Suppressor macrophage treated with lipopolysaccharide for 4 hours (primary cell): ENCODE data around the gene MTUS2.
A peak's percentile ranks its signal among the peaks of the same experiment; 100 is the strongest.

Experiments used
- DNase-seq: peaks from one replicate; pipeline ENCODE4 v3.0.0-alpha.2; 2020

MTUS2 gene

DNA sequence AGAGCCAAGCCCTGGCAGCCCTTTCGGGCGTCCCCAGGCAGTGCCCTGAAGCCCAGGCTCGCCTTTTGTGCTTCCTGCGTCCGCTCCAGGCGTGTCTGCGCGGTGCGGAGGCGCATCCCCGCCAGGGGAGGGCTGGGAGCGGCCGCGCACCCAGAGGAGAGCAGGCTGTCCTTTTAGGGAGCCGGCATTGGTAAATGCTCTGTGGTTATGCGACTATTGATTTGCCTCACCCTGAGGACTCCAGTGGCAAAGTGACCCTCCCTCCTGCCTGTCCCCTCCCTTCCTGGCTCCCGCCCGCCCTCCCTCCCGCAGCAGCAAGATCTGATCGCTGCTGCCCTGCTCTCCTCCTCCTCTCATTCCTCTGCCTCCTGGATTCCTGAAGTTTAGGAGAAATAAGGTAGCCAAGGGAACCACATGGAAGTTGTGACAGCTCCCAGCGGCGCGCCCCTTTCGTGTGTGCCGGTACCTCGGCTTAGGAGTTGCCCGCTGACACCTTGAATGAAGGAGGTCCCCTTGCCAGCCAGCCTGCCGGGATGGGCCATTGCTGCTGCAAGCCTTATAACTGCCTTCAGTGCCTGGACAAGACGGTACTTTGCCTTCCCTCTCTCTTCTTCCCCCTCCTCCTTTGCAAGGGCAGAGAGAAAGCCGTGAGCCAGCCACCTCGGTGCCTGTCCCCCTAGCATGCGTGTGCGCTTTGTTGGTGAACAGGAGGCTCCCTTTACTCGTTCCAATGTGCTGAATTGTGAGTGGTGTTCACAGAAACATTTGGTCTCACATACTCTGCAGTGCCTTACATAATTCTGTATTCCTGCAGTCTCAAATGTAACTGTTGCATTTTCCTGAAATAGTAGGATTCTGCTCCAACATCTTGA is 608.4 kb downstream of the MTUS2 start:
- DNase-seq: no peak

GRCh38 chr13:29429286-29429900 is 609.3 kb downstream of the MTUS2 start:
- DNase-seq: no peak

GRCh38 chr13:29434217-29434945 is 614.2 kb downstream of the MTUS2 start:
- DNase-seq: no peak

DNA sequence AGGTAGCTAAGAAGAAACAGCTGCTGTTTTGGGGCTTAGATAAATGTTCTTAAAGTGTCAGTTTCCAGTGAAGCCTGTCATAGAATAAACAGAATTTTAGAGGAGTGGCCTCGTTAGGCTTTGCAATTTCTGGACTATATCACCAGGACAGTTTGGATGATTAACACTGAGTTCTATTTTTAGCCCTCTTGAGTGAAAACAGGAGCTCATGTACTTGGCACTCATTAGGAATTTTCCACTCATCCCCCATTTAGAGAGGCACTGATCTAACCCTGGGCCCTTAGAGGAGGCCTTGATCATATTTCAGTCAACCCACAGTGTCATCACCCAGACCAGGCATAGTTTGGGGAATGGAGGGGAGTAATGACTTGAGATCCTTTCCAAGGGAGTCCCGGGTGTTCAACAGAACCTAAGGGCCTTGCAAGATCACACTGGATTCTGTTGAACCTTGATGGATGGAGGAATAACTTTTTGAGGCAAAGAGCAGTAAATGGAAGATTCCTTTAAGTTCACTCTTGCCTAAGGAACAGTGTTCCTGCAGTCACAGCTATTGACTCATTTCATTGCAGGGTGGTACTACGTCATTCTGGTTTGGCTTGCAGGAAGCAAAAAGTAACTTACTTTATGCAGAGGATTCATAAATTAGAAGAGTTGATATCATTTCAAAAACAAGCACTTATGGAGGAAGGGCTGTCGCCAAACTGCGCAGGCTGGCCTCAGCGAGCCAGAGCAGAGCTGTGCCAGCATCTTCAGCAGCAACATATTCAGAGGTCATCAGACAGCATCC is 615.2 kb downstream of the MTUS2 start:
- no peak for DNase-seq

- DNase-seq: no peak
These were observed 616.2 kb downstream of the MTUS2 start for GRCh38 chr13:29436291-29436690.

DNA sequence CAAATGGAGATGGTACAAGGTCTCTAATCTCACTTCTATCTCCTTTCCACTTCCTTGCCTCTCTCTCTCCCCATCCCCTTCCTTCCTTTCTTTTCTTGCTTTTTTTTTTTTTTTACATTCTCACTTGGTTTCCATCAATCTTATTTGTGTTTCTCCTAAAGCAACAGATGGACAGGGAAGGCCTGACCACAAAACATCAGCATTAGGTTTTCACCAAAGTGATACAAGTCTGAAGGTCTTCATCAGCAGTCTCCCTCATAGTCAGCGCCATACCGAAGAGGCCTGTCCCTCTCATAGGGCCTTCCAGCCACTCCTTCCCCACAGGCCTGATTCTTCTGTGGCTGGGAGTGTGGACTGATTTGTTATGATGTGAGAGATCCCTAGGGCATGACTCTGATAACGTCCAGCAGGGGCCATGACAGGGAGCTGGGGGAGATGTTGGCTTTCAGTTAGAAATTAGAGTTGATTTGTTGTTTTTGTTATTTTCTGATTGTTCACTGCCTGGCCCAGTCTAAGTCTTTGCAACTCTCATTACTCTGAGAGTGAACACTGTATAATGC is 616.7 kb downstream of the MTUS2 start:
- DNase-seq: no peak

DNA sequence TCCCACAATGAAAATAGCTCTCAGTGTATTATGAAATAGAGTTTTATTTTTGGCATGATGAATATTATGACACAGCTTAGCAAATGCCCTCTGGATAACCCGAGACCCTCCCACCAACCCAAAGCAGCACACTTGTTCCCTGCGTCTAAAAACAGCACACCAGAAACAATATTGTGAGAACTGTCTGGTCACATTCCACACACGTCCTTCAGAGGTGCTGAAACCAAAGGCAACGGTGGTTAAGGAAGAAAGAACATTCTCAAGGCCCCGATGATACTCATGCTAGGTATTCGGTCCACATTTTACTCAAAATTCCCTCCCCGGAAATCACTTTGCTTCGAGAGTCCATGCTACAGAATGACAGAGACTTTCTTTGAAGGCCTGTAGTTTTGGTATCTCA is 618.6 kb downstream of the MTUS2 start:
- DNase-seq: no peak

DNA sequence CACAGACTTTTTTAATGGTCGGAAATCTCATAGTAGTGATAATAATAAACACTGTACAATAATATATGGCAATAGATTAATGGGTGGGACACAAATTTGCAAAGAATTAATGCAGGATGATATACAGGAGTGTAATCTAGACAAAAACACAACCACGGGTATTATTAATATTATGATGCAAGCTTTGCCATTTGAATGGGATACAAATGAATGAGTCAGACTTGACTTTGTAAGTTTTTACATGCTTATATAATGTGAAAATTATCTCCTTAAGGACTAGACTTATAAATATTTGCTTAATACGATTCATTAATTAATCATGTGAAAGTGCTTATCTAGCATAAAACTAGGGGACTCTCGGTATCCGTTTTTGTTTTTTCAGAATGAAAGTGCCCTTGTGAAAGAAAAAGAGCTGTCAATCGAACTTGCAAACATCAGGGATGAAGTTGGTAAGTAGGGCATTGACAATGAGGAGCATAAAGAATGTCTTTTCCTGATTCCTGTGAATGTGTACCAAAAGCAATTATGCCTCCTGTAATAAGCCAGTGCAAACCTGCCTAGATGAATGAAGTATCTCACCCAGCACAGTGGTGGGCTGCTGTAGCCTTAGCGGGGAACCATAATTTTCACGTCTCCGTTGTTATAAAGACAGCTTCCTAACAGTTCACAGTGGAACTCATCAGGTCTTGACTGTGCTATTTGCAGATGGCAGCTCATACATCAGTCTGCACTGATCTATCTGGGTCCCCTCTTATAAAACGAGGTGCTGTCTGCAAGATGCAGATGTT is 619.7 kb downstream of the MTUS2 start:
- DNase-seq: no peak

GRCh38 chr13:29441306-29441705 is 621.2 kb downstream of the MTUS2 start:
- DNase-seq: no peak

- no peak for DNase-seq
These were observed 625.9 kb downstream of the MTUS2 start for GRCh38 chr13:29446016-29446415.

DNA sequence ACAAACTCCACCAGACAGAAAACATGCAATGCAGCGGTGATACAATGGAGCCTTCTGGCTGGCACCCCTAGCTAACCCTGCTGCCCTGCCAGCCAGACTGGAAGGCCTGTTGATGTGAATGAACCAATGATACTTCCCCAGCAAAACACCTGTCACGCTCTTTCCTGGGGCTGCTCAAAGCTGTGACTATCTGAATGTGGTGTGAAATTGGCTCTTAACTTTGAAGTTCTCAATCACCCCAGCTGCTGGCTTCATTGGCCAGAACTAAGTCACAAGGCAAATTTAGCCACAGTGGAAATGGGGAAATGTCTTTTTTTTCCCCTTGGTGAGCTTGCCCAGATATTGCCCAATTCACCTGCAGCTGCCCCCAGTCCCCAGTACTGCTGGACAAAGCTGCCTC is 628.0 kb downstream of the MTUS2 start:
- DNase-seq: no peak

- no peak for DNase-seq
These were observed 629.6 kb downstream of the MTUS2 start for GRCh38 chr13:29449726-29450125.

DNA sequence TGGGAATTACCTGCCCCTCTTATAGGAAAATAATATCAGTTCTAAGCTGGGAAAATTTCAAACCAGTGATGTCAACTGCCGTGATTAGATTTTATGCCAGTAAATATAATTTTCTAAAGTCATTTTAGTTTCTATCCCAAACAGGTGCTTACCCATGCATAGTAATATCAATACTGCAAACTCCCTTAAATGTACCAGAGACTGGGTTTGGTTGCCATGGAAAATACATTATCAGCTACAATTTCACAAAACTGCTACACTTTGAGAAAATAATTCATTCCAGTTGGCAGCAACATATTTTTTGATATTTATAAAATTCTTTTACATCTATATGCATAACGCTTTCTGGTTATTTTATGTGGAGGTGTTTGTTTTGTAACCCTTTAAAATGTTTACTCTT is 631.8 kb downstream of the MTUS2 start:
- DNase-seq: no peak

- no peak for DNase-seq
These were observed 632.9 kb downstream of the MTUS2 start for GRCh38 chr13:29452773-29453616.

DNA sequence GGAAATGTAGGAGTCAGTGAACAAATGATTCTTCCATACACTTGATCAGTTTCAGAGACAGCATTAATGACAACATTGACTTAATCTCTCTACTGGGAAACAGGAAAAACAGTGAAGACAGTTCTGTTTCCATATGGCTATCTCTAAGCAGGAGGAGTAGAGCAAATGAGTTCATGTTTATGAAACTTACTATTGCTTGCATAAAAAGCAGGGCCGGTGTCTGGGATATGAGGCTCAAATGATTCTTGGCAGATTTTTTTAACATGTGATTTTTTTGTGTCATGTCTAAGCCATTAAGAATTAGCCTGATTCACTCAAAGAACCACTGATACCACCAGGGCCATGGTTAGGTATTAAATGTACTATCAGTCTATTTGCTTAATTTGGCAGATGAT is 633.5 kb downstream of the MTUS2 start:
- DNase-seq: no peak

- peak; percentile 25 for DNase-seq
These were observed 634.9 kb downstream of the MTUS2 start for GRCh38 chr13:29454931-29455481.

DNA sequence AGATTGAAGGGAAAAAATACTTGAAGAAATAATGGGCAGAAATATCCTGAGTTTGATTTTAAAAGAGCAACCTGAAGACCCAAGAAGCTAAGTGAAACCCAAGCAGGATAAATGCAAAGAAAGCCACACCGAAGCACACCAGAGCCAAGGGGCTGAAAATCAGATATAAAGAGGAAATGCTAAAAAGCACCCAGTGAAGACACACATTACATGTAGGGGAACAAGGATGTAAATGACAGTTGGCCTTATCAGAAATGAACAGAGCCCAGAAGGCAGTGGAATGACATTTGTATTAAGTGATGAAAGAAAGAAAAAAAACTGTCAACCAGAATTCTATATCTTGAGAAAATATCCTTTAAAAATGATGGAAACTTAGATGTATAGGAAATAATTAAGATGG is 636.3 kb downstream of the MTUS2 start:
- DNase-seq: no peak

DNA sequence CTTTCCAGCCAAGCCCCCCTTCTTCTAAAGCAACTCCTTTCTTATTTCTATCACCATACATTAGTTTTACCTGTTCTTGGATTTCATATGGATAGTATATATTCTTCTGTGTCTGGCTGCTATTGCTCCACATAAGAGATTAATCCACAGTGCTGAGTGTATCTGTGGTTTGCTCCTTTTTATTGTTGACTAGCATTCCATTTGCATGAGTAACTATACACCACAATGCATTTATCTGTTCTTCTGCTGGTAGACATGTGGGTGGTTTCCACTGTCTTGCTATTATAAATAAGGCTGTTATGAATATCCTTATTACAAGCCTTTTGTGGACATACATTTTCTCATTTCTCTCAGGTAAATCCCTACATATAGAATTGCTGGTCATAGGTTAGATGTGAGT is 637.2 kb downstream of the MTUS2 start:
- DNase-seq: no peak

DNA sequence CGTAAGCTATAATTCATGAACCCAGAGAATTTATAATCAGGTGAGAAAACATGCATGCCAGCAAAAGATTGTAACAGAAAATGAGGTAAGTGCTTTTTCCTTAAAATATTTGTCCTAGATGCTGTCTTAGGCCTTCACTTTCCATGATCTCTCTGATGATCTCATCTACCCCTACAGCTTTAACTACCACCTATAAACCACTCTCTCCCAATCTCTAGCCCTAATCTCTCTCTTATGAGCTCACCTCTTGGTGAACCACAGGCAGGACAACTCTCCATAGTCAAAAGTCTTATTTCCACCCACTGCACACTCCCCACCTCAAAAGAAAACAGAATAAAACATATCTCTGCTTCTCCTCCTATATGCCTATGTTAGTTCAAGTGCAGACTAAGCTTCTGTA is 638.3 kb downstream of the MTUS2 start:
- DNase-seq: no peak

GRCh38 chr13:29459813-29460355 is 639.7 kb downstream of the MTUS2 start:
- no peak for DNase-seq
